ENCODE measurements around the gene NOL4L. TPM values are rescaled to one million over a fixed set of nuclear protein-coding genes. Genes with fewer than 3 reads are reported as not detected.

Gene NOL4L
- total RNA-seq, 1 experiment from 2014 or later, result 31.7 TPM

DNA sequence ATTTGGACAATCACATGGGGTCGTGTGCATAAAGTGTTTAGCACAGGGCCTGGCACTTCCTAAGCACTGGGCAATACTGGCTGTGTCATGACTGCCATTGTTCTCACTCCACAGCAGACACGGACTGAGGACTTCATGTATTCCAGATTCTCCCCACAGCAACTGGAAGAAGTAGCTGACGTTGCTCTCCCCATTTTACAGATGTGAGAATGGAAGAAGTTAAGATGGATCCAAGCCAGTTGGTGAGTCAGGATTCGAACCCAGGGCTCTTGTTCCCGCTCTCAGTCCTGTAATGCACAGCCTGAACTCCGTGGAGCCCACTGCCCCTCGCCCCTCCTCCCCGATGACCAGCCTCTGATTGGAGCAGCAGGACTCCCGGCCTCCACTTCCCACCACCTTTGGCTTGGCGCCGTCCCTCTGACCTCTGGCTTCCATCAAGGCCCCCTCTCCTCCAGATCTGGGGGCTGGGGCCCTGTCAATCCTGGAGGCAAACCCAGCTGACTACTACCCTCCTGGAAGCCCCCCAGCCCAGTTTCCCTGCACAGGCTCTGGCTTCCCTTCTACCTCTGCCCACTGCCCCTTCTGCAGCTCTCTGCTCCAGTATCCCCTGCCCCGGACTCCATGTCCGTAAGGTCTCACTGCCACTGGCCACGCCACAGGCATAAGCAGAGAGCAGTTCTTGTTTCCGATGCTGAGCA is 12.7 kb downstream of the NOL4L start:
- Histone ChIP-seq H2AK5ac (ENCODE audit: insufficient read length, low read length) (no peak overlapping the region), H3K4me1 (ENCODE audit: insufficient read depth, low read length) (no peaks in the 10 kb centered on the region), H3K18ac (ENCODE audit: insufficient read length, low read depth, low read length) (no peak overlapping the region), H3K4me2 (ENCODE audit: insufficient read depth, insufficient read length, low read length) (no peak overlapping the region), H3K4ac (ENCODE audit: low read depth, low read length) (no peak overlapping the region), H2BK12ac (ENCODE audit: insufficient read length, low read depth, low read length) (no peak overlapping the region), H4K20me1 (ENCODE audit: control insufficient read depth, insufficient read depth, insufficient read length) (no peaks in the 10 kb centered on the region), H3K9ac (ENCODE audit: extremely low read depth, insufficient read length, low read length) (no peak overlapping the region), H2BK5ac (ENCODE audit: insufficient read length, low read length) (no peak overlapping the region), H3K79me2 (ENCODE audit: insufficient read depth, low read length) (no peaks in the 10 kb centered on the region), H4K5ac (ENCODE audit: insufficient read length, low read depth, low read length) (no peak overlapping the region), H3K14ac (ENCODE audit: insufficient read depth, low read length) (no peak overlapping the region), H4K8ac (replicated peaks; ENCODE audit: insufficient read length, low read depth, low read length) (no peak overlapping the region), H3K27me3 (ENCODE audit: insufficient read depth, low read length) (no peaks in the 10 kb centered on the region), H3K79me1 (ENCODE audit: insufficient read depth, low read depth, low read length, poor library complexity, severe bottlenecking) (no peaks in the 10 kb centered on the region), H3K27ac (ENCODE audit: insufficient read length, low read depth, low read length) (no peak overlapping the region), H2BK20ac (ENCODE audit: low read depth, low read length, poor library complexity, severe bottlenecking) (no peak overlapping the region), H3K23ac (ENCODE audit: insufficient read length, low read depth, low read length) (no peak overlapping the region), H3K56ac (ENCODE audit: insufficient read length, low read depth, low read length) (no peak overlapping the region), H2BK15ac (ENCODE audit: low read depth, low read length) (no peak overlapping the region), H2AFZ (ENCODE audit: low read length) (no peak overlapping the region), H2BK120ac (ENCODE audit: low read depth, low read length, poor library complexity, severe bottlenecking) (no peak overlapping the region), H3T11ph (ENCODE audit: low read length) (no peak overlapping the region), H3K9me3 (ENCODE audit: control insufficient read depth, low read depth, low read length) (no peaks in the 10 kb centered on the region), H3K23me2 (ENCODE audit: insufficient read length, low read depth, low read length, poor library complexity, severe bottlenecking) (no peaks in the 10 kb centered on the region), H4K91ac (ENCODE audit: insufficient read length, low read depth, low read length) (no peak overlapping the region)
- Mint-ChIP-seq H3K27me3 (ENCODE audit: low read depth) (peaks cover 20% of the 10 kb centered on the region), H3K36me3 (ENCODE audit: insufficient read depth in 1 of 3, low read depth in 3 of 3) (no peaks in the 10 kb centered on the region), H3K27ac (no peak overlapping the region), H3K9me3 (no peaks in the 10 kb centered on the region), H3K4me1 (peaks cover 16 to 21% of the 10 kb centered on the region in 2 experiments), H3K4me3 (no peak overlapping the region; a peak in 1 of 5 replicates)
- TF ChIP-seq, protein P1, sequence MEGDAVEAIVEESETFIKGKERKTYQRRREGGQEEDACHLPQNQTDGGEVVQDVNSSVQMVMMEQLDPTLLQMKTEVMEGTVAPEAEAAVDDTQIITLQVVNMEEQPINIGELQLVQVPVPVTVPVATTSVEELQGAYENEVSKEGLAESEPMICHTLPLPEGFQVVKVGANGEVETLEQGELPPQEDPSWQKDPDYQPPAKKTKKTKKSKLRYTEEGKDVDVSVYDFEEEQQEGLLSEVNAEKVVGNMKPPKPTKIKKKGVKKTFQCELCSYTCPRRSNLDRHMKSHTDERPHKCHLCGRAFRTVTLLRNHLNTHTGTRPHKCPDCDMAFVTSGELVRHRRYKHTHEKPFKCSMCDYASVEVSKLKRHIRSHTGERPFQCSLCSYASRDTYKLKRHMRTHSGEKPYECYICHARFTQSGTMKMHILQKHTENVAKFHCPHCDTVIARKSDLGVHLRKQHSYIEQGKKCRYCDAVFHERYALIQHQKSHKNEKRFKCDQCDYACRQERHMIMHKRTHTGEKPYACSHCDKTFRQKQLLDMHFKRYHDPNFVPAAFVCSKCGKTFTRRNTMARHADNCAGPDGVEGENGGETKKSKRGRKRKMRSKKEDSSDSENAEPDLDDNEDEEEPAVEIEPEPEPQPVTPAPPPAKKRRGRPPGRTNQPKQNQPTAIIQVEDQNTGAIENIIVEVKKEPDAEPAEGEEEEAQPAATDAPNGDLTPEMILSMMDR (conservative IDR thresholded peaks at IDR 0.05), result no peak
- WGBS (ENCODE audit: extremely low coverage, insufficient read length, low lambda C conversion rate), result no CpG with 5 or more reads among the region's 15 CpGs
- DNase-seq, result no peak
